Activated CD4-positive, alpha-beta T cell treated with anti-CD3 and anti-CD28 coated beads, Interleukin-2, amount 50 U/mL, for 16 hours (primary cell): Measurements from ENCODE around the gene GPC6.

ENCODE experiments used
- DNase-seq: peaks from one replicate; pipeline ENCODE4 v3.0.0-alpha.2; 2020

The GPC6 gene

DNA sequence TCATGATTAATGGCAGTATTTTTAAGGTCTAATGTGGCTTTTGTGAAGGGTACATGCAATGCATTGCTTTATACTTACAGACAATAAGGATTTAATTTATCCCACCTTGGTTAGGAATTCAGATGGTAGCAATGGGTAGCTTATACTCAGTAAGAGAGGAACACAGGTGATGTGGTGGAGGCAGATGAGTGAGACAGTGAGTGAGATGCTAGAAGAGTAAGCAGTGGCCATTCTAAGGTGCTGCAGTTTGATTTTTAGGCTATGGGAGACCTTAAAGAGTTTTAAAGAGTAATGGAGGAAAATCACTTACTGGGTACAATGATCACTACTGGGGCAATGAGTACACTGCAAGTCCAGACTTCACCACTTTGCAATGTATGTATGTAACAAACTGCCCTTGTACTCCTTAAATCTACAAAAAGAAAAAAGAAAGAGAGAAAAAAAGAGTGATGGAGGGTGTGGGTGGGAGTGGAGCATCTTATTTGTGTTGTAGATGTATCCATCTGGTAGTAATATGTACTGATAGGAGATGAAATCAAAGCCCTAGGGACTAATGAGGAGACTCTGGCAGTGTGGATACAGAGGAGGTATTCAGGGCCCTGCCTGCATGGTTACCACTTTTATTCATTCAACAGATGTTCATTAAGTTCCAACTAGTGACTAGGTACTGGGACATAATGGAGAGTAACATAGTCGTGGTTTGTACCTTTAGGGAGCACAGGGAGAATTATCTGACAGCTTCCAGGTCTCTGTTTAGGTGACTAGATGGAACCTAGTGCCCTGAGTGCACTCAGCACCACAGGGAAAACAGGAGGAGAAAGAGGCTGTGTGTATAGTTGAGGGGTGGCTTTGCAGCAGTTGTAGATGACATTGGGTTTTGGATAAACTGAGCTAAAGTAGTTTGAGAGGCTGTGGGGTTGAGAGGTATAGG lies 99.0 kb downstream of the GPC6 start:
- DNase-seq: no peak

DNA sequence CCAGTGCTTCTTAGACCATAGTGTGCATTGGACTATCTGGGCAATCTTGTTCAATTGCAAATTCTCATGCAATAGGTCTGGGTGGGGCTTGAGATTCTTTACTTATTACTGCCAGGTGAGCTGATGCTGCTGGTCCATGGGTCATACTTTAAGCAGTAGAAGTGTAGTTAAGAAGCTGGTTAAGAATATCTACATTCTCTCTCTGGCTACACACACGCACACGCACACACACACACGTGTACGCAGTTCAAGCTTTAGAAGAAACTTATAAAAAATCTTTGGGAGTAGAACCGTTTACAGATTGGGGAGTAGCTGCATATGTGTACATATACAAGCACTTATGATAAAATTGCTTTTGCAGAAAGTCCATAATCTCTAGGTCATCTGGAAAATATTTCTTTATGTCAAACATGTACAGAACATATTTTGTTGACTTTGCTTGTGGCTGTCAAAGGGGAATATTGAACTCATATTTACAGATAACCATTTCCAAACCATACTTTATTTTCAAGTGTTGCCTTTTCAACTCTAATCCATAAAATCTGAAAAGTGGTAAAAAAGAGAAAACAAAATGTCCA lies 99.7 kb downstream of the GPC6 start:
- DNase-seq: no peak

DNA sequence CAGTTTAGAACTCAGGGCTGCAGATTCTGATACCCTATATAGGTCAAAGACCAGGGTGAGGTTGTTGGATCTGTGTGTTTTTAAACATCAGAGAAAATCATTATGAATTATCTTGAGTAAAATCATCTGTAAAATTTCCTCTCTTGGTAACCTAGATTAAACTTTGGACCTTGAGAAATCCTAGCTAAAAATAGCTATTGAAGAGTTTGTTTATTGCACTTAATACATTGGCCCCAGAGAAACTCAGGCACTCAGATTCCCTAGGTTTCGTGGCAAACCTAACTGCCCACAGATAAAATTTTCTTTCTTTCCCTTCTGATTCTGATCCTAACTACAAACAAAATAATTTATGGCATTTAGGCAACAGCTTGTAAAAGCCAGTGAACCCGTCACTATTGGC lies 102.3 kb downstream of the GPC6 start:
- DNase-seq: no peak

DNA sequence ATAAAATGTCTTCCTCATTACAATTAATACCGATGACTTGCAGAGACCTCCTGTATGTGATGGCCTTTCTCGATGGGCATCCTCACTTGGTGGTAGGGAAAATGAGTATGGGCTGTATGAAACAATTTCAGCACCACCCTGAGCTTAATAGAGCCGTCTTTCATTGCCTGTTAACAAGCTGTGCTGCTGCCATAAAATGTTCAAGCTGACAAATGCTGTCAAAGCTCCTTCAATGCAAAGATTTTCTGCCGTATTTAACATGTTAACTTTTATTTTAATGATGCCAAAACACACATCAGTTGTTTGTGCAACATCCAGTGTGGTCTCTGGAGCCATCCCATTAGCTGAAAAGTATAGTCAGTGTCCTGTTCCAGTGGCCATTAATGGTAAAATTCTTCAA lies 110.1 kb downstream of the GPC6 start:
- no peak for DNase-seq

DNA sequence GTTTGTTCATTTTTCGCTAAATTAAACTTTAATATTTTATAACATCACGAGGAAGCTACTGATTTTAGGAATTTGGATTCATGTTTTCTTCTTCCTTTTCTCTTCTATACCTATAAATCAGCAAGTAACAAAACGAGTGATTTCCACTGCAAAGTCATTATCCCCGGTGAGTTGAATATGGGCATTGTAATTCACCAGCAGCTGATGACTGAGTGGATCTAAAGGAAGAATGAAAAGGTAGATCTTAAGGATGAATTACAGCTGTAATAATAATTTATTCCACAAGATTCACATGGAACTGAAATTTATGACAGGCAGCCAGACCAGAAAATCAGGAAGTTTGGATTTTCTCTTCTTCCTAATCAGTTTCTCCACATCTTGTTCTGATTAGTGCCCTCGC lies 111.4 kb downstream of the GPC6 start:
- no peak for DNase-seq

DNA sequence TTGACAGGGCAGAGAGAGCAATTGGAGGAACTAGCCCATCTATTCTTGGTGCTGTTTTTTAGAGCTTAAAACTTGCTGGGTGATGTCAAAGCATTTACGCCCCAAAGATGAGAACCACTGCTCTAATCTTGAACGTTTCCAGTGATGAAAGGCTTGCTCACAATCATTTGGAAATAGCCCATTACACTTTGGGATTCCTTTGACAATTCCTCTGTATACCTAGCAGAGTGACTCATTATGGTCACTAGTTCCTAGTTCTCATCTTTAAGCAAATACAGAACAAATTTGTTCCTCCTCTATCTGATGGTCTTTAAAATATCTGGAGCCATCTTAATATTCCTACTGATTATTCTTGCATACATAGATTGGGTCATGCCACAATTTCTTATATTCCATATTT lies 112.3 kb downstream of the GPC6 start:
- no peak for DNase-seq

DNA sequence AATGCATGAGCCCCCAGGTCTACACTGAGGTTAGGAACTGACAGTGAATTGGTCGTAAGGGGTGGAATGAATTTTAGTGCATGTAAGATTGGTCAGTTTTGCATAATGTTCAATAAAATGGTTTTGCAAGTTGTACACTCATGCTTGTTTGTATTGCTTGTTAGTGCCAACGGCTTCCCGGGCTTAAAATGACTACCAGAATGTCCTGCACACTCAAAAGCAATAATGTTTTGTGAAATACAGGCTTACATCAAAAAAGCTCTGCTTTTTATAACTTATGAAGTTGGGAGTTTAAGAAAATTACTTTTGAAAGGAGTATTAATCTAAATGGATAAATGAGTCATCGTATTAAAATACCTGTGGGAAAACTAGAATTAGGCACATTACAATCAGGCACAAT lies 112.9 kb downstream of the GPC6 start:
- no peak for DNase-seq

DNA sequence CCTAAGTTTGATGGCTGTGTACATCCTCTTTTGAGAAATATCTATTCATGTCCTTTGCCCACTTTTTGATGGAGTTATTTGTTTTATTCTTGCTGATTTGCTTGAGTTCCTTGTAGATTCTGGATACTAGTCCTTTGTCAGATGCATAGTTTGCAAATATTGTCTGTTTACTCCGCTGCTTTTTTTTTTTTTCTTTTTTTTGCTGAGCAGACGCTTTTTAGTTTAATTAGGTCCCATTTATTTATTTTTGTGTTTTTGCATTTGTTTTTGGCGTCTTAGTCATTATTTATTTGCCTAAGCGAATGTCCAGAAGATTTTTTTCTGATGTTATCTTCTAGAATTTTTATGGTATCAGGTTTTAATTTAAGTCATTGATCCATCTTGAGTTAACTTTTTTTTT lies 114.9 kb downstream of the GPC6 start:
- DNase-seq: no peak

DNA sequence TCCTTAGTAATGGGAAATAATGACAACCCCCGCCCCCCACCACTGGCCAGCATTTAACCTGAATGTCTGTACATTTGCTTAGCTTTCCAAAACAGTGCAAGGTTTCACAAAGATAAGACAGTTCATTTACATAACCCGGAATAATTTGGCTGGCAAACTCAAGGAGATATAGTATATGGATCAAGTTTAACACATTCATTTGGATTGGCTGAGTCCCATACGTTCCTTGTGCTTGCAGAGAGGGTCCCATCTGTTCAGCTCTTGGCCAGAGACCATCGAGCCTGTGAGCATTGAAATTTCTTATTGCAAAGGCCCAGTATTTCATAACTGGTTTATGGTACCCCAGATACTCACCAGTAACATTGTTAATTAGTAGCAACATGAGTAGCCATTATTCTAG lies 116.5 kb downstream of the GPC6 start:
- no peak for DNase-seq

DNA sequence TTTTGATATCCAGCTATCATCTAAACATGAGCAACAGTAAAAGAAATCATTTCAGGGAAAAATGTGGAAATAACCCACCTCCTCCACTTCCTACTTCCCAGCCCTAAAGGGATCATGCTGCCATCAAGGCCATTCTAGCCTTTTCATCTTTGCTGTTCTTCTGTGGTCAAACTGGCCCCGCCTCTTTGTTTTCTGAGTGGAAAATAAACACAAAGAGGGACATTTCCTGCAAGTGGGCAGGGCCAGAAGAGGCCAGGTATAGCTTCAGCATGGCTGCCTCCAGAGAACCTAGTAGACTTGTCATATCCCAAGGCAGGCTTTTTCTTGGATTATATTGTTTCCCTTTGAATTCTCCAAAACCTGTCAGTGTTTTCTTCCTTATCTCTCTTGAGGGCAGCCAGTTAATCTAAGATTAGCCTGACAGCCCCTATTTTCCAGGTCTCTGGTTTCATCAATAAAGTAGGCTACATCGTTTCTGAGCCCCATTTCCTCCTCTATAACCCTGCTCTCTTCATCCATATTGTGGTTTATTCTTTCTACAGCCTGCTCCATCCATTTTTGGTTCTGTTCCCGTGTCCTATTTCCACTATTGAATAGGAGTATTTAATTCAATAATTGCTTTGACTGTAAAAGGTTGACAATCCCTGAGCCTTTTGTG lies 117.6 kb downstream of the GPC6 start:
- no peak for DNase-seq

DNA sequence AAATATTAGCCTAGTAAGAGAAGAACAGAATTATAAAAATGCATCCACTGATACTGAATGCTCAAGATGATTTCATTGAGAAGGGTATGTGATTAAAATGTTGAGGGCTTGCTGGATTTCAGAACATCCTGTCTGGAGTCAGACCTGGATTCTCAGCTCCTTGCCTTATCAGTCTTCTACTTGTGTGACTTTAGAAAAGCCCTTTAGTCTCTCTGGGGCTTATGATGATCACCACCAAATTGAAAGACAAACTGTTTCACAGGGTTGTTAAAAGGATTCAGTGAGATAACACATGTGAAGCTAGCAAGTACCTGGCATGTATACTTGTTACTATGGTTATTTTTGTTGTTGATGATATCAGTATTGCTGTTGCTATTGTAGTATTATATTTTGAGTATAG lies 118.4 kb downstream of the GPC6 start:
- DNase-seq: no peak

DNA sequence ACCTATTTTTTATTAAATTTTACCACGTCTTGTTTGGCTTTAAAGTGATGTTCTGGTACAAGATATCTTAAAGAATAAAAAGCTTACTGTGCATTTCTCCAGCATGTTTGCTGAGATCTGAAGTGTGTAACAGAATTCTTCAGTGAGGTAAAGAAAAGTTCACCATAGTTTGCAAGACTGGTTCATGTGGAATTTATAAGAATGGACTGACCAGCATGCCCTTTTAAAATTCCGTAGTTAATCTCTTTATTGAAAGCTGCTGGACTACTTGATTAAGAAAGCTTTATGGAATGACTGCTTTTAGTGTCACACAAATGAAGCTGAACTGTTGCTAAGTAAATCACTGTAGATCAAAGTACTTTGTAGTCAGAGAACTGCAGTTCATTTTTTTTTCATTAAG lies 119.2 kb downstream of the GPC6 start:
- no peak for DNase-seq

DNA sequence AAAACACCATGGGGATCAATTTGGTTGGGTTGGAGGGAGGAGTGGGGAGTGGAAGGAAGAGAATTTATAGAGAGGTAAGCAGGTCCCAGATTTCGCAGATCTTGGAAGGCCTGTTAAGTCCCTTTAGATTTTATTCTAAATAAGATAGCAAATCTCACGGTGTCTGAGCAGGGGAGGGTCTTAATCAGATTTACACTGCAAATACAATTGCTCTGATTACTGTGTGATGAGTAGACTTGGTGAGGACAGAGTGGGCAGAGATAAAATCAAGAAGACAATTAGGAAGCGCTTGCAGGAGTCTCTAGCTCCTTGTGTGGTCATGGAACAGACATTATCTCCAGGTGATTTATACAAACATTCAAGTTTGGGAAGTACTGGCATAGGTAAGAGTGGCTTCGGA lies 126.0 kb downstream of the GPC6 start:
- DNase-seq: no peak

DNA sequence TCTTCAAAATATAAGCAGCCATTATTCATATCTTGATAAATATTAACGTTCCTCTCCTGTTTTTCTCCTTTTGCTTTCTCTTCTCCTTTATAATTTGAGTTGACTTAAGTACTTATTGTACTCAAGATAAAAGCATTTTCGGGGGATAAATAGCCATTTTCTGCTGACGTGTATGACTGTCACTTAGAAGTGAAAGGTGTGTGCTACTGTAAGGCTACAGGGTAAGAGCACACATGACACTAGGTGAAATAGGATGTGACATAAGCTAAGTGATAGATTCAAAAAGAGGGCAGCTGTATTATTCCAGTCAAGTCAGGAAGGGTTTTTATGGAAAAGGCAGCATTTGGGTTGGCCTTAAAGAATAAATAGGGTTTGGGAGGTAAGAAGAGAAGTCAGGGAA lies 128.5 kb downstream of the GPC6 start:
- no peak for DNase-seq

DNA sequence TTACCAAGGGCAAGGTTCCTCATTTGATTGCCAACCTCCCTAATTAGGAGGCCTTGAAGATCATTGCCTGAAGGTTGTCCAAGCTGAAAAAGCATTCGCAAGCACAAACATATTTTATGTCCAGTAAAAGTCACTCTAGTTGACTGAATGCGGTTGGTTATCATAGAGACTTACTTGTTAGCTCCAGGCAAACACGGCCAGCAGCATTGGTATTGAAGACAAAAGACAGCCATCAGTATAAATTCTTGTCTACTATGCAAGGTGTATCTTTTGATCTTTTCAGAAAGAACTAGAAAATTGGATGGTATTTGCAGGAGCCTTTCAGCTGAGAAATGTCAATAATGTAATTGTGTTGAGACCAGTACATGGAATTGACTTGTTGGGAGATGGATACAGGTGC lies 129.9 kb downstream of the GPC6 start:
- DNase-seq: no peak

DNA sequence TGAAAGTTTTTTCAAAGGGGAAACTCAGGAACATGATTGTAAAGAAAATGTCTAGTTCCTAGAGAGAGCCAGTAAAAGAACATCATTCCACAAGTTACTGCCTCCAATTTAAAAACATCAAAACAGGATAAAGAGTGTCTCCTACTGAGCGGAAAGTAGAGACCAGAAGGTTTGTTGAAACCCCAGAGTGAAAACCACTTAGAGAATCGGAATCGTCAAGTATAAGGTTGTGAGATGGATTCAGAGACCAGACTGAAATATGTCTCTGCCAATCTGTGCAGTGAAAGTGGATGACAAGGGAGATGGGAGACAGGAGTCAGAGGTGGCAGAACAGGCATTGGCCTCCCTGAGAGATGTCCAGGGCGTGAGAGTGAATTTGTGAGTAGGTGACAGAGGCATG lies 133.4 kb downstream of the GPC6 start:
- DNase-seq: no peak

DNA sequence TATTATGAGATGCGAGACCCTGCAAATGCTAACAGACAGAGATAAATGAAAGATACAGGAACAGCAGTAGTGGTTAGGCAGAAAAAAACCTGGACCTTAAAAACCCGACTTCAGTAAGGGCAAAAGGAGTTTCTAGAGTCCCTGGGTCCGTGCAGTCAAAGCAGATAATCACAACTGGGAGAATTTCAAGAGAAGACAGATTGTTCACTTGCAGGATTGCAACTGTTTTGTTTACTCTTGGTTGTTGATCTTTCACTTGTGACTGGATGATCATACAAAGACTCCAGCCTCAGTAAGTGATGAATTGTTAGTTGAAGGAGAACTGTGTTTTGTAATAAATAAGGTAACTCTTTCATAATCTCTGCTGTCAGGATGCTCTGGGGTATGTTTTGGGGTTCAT lies 135.1 kb downstream of the GPC6 start:
- no peak for DNase-seq

DNA sequence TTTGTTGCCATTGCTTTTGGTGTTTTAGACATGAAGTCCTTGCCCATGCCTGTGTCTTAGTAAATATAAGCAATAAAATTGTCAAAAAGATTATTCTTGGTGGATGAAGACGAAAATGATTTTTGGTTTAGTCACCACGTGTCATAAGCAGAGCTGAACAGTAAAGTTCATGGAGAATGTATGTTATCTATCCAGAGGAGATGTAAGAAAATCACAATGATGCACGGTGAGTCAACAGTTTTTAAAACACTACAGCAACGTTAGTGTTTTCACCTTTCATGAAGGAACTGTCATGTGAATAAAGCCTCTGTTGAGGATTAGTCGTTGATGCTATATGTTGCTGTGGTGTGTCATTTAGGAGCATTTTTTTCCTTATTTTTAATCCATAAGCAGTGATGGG lies 137.6 kb downstream of the GPC6 start:
- no peak for DNase-seq

DNA sequence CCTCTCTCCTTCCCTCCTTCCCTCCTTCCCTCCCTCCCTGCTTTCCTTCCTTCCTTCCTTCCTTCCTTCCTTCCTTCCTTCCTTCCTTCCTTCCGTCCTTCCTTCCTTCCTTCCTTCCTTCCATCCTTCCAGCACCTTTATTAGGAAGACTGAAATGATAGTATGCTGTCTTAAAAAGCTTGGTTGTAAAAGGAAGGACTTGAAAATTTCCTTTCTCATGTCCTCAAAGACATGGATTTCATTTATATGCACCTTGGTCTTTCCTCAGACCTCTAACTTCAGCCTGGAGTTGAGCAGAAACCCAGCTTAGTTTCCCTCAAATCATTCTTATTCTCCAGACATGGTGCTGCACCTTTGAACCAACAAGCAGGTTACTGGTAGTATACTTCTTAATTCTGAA lies 141.7 kb downstream of the GPC6 start:
- no peak for DNase-seq

DNA sequence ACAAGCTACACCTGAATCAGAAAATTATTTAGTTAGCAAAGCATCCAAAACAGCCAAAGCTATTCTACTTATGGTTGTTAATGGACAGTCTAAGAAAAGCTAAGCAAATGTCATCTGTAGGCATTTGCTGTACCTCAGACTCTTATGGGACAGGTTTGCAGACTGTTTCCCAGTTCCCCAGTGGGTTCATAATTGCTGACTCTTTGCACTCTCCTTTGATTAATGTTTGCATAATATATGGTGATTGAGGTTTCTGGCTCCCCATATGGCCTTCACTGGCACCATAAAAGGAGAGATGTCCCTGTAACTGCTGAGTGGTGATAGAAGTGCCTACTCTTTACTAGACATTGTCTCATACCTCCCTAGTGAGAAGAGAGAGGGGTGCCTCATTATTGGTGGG lies 142.1 kb downstream of the GPC6 start:
- DNase-seq: no peak

DNA sequence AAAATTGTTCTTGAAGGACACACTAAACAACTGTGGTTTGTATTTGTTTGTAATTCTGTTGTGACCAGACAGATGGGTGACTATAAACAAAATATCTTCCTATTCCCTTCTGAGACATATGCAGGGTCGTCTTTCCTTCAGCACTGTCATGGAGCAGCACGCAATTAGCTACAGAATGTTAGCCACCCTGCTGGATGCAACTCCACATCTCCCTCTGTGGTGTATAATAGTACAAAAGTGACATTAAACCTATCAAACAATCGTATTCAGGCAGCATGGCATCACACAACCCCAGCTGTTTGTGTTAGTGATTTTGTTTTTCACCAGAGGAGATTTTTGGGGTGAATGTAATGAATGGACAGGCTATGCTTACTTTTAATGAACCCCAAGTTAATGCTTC lies 146.2 kb downstream of the GPC6 start:
- DNase-seq: no peak

DNA sequence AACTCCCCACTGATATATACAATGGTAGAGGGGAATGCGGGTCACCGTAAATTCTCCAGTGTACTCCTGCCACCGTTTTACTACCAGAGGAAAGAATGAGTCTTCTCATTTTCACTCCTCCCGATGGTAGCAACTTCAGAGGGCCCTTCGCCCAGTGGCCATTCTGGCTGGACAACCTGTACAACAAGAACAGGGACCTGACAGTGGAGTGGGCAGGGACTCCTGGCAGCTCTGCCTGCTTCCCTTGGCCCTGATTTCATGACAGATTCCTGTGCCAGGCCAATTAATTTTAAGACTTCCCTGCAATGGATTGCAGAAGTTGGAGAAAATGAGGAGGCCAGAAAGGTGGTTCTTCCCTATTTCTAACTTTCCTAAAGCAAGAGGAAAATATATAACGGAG lies 148.9 kb downstream of the GPC6 start:
- DNase-seq: no peak

DNA sequence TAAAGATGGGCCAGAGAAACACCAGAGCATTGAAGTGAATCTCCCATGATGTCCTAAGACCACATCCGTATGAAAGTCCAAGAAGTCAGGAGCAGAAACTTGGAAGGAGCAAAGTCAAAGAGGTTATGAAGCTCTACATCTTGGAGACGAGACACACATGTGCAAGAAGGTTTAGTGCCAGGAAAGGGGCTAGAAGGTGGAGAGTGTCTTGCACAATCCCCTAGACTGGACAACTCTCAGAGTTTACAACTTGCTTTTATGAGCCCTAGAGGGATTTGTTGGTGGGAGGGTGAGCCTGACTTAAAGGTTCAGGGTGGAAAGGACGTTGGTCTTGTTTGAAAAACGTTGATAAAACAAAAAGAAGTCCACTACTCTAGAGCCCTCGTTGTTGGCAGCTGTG lies 150.6 kb downstream of the GPC6 start:
- no peak for DNase-seq

DNA sequence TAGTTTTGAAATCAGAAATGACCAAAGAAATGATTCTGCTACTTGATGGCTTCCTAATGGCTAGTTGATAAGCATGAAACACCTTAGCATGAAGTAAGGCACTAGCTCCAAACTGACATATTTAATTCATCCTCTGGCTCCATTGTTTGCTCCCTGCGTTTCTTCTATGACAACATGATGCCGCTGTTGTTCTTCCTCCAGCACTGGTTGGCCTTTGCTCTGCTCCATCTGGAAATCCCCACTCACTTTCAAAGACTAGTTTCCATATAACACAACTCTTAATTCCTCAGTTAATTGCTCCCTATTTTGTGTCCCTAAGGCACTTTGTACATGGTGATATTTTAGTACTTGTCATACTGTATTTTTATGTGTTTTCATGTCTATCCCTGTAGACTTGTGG lies 151.6 kb downstream of the GPC6 start:
- no peak for DNase-seq
